Measurements from ENCODE around the gene ARIH1. TPM values are rescaled to one million over a fixed set of nuclear protein-coding genes. Genes with fewer than 3 reads are reported as not detected.

Gene ARIH1
- total RNA-seq, 1 experiment from 2014 or later = 209 TPM

DNA sequence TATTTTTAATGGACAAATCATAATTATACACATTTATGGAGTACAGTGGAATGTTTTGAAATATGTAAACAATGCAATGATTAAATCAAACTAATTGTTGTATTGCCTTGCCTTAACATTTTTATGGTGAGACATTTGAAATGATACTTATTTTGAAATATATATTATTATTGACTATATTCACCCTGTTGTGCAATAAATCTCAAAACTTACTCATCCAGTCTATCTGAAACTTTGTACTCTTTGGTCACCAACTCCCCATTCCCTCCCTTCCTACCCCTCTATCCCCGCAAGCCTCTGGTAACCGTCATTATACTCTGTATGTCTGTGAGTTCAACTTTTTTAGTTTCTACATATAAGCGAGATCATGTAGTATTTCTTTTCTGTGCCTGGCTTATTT, 105.7 kb downstream of the ARIH1 start:
- Histone ChIP-seq H3K27ac (ENCODE audit: low read depth, low read length) (no peak overlapping the region), H3K4me3 (replicated peaks in 1 of 2; ENCODE audit: low read depth in 1 of 2, low read length in 2 of 2) (no peak overlapping the region), H3K9ac (ENCODE audit: low read length) (no peak overlapping the region), H3K27me3 (ENCODE audit: insufficient read depth, low read length) (no peaks in the 10 kb centered on the region), H3K9me2 (ENCODE audit: insufficient read depth) (no peaks in the 10 kb centered on the region), H3K36me3 (ENCODE audit: control insufficient read depth in 1 of 2, insufficient read depth in 2 of 2, low read length in 2 of 2) (peaks cover 42 to 48% of the 10 kb centered on the region in 2 experiments), H3K4me2 (ENCODE audit: low read length) (no peak overlapping the region), H3K4me1 (ENCODE audit: control insufficient read depth in 1 of 2, insufficient read depth in 2 of 2, low read length in 2 of 2) (no peaks in the 10 kb centered on the region), H3K79me2 (ENCODE audit: insufficient read depth, low read length) (no peaks in the 10 kb centered on the region), H2AFZ (ENCODE audit: low read depth, low read length, poor library complexity, severe bottlenecking) (no peak overlapping the region), H4K20me1 (ENCODE audit: insufficient read depth) (no peaks in the 10 kb centered on the region), H3K9me3 (ENCODE audit: control insufficient read depth in 1 of 2, insufficient read depth in 1 of 2, low read depth in 1 of 2, low read length in 2 of 2) (peaks cover 3 to 7% of the 10 kb centered on the region in 2 experiments; a peak in 2 of 4 replicates)
- CTCF ChIA-PET = no interaction called here
- no TSS peak for BruUV-seq (replicated peaks)
- POLR2A ChIA-PET = no interaction called here
- TF ChIP-seq, protein P1, sequence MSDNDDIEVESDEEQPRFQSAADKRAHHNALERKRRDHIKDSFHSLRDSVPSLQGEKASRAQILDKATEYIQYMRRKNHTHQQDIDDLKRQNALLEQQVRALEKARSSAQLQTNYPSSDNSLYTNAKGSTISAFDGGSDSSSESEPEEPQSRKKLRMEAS (IDR thresholded peaks at IDR 0.05) = no peak
- TF ChIP-seq CBX3 (IDR thresholded peaks at IDR 0.05; ENCODE audit: low read depth) (no peak), CEBPB (IDR thresholded peaks at IDR 0.05; ENCODE audit: low read depth) (no peak), ELF1 (IDR thresholded peaks at IDR 0.05; ENCODE audit: borderline replicate concordance, low read depth) (no peak), TCF7L2 (IDR thresholded peaks at IDR 0.05; ENCODE audit: borderline replicate concordance, extremely low read depth, insufficient read depth, insufficient read length) (no peak), SP1 (IDR thresholded peaks at IDR 0.05; ENCODE audit: low read depth) (no peak), ZFX (IDR thresholded peaks at IDR 0.05) (no peak), SRF (IDR thresholded peaks at IDR 0.05; ENCODE audit: low read depth) (no peak), SIN3A (IDR thresholded peaks at IDR 0.05; ENCODE audit: low read depth) (no peak), EGR1 (IDR thresholded peaks at IDR 0.05; ENCODE audit: low read depth) (no peak), JUND (IDR thresholded peaks at IDR 0.05) (no peak), ZNF274 (IDR thresholded peaks at IDR 0.05; ENCODE audit: low read depth, low read length) (no peak), POLR2AphosphoS5 (IDR thresholded peaks at IDR 0.05; ENCODE audit: low read depth, low read length) (no peak), POLR2A (IDR thresholded peaks at IDR 0.05; ENCODE audit: borderline replicate concordance, extremely low read depth, insufficient read depth, insufficient read length) (no peak), EZH2phosphoT487 (IDR thresholded peaks at IDR 0.05; ENCODE audit: borderline replicate concordance) (no peak), YY1 (IDR thresholded peaks at IDR 0.05; ENCODE audit: extremely low read depth, insufficient replicate concordance, low read depth, low read length) (no peak), FOSL1 (IDR thresholded peaks at IDR 0.05; ENCODE audit: low read depth) (no peak)
- TF ChIP-seq, protein P2, sequence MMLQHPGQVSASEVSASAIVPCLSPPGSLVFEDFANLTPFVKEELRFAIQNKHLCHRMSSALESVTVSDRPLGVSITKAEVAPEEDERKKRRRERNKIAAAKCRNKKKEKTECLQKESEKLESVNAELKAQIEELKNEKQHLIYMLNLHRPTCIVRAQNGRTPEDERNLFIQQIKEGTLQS (IDR thresholded peaks at IDR 0.05) = no peak
- TF ChIP-seq, protein P3, sequence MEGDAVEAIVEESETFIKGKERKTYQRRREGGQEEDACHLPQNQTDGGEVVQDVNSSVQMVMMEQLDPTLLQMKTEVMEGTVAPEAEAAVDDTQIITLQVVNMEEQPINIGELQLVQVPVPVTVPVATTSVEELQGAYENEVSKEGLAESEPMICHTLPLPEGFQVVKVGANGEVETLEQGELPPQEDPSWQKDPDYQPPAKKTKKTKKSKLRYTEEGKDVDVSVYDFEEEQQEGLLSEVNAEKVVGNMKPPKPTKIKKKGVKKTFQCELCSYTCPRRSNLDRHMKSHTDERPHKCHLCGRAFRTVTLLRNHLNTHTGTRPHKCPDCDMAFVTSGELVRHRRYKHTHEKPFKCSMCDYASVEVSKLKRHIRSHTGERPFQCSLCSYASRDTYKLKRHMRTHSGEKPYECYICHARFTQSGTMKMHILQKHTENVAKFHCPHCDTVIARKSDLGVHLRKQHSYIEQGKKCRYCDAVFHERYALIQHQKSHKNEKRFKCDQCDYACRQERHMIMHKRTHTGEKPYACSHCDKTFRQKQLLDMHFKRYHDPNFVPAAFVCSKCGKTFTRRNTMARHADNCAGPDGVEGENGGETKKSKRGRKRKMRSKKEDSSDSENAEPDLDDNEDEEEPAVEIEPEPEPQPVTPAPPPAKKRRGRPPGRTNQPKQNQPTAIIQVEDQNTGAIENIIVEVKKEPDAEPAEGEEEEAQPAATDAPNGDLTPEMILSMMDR (IDR thresholded peaks at IDR 0.05 in 2 of 3, conservative IDR thresholded peaks at IDR 0.05 in 1 of 3; ENCODE audit: borderline replicate concordance in 1 of 3, insufficient read depth in 1 of 3, low read depth in 2 of 3, low read length in 2 of 3) = no peak
- RAD21 ChIA-PET (ENCODE audit: low non-redundant PET in 1 of 2, low total read pairs in 2 of 2, uncharacterized antibody in 2 of 2, unreplicated experiment in 2 of 2) = no interaction called here
- no peak for ATAC-seq
- intact Hi-C loops (cut with micrococcal nuclease) = loop anchor here (10.0 kb wide), 1 partner anchor 265 kb away; no protein-coding TSS in a partner anchor
- DNase-seq (ENCODE audit: low read depth, low spot score) = no peak

All from HCT116 (cell line).